ENCODE results near the gene CPSF4L. TPM values are rescaled to one million over a fixed set of nuclear protein-coding genes. Genes with fewer than 3 reads are reported as not detected.

CPSF4L gene
- total RNA-seq, 1 experiment from 2014 or later: not detected

DNA sequence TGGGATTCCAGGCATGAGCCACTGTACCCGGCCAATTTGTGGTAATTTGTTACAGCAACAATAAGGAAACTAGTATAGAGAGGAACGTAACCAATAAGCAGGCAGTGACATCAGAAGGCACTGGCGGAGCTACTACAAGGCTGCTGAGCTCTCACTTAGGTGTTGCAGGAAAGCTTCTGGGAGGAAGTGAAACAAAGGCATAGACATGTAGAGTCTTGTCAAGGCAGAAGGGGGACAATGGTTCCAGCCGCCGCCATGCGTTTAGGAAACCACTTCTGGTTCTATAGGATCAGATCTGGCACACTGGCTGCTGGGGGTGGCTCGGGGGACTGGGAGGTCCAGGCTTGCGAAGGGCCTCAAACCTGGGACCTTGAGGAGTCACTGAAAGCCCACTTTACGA, 9.4 kb upstream of the CPSF4L start:
- POLR2A ChIA-PET (ENCODE audit: low non-redundant PET): no interaction called here
- no peaks in the 10 kb centered on the region for H3K9me3 ChIP-seq (ENCODE audit: low read depth, low read length, poor library complexity, severe bottlenecking)
- no TSS peak for BruUV-seq (replicated peaks)
- CTCF ChIA-PET: no interaction called here
- no peaks in the 10 kb centered on the region for H3K27me3 ChIP-seq (replicated peaks; ENCODE audit: insufficient read depth, low read depth, low read length, poor library complexity)
- TF ChIP-seq, protein P1, sequence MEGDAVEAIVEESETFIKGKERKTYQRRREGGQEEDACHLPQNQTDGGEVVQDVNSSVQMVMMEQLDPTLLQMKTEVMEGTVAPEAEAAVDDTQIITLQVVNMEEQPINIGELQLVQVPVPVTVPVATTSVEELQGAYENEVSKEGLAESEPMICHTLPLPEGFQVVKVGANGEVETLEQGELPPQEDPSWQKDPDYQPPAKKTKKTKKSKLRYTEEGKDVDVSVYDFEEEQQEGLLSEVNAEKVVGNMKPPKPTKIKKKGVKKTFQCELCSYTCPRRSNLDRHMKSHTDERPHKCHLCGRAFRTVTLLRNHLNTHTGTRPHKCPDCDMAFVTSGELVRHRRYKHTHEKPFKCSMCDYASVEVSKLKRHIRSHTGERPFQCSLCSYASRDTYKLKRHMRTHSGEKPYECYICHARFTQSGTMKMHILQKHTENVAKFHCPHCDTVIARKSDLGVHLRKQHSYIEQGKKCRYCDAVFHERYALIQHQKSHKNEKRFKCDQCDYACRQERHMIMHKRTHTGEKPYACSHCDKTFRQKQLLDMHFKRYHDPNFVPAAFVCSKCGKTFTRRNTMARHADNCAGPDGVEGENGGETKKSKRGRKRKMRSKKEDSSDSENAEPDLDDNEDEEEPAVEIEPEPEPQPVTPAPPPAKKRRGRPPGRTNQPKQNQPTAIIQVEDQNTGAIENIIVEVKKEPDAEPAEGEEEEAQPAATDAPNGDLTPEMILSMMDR (conservative IDR thresholded peaks at IDR 0.05; ENCODE audit: low read depth, low read length): no peak
- TF ChIP-seq EZH2 (IDR thresholded peaks at IDR 0.05; ENCODE audit: borderline replicate concordance, low read depth, low read length, poor library complexity, severe bottlenecking): no peak
- no peak for DNase-seq (ENCODE audit: low spot score)
- no peaks in the 10 kb centered on the region for H3K36me3 ChIP-seq (ENCODE audit: insufficient read depth, low read length, poor library complexity, severe bottlenecking)
- no peaks in the 10 kb centered on the region for H3K4me1 ChIP-seq (ENCODE audit: insufficient read depth, low read length, poor library complexity, severe bottlenecking)
- intact Hi-C loops (cut with micrococcal nuclease; ENCODE audit: unreplicated experiment): no loop called here
- H3K4me3 ChIP-seq (ENCODE audit: low read depth, low read length, poor library complexity, severe bottlenecking): no peak overlapping the region
- H3K27ac ChIP-seq (ENCODE audit: low read depth, low read length, poor library complexity, severe bottlenecking): no peak overlapping the region

DNA sequence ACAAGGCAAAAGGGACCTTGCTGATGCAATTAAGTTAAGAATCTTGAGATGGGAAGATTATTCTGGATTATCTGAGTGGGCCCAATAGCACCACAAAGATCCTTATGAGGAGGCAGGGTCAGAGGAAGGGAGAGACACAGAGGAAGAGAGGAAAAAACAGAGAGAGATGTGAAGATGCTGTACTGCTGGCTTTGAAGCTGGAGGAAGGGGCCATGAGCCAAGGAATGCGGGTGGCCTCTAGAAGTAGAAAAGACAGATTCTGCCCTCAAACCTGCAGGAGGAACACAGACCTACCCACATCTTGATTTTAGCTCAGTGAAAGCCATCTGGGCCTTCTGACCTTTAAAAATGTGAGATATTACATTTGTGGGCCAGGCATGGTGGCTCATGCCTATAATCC, 8.1 kb upstream of the CPSF4L start:
- H3K4me1 ChIP-seq (ENCODE audit: insufficient read depth, low read length, poor library complexity, severe bottlenecking): no peaks in the 10 kb centered on the region
- no peak for TF ChIP-seq EZH2 (IDR thresholded peaks at IDR 0.05; ENCODE audit: borderline replicate concordance, low read depth, low read length, poor library complexity, severe bottlenecking)
- TF ChIP-seq, protein P1 (conservative IDR thresholded peaks at IDR 0.05; ENCODE audit: low read depth, low read length): no peak
- no TSS peak for BruUV-seq (replicated peaks)
- no peaks in the 10 kb centered on the region for H3K36me3 ChIP-seq (ENCODE audit: insufficient read depth, low read length, poor library complexity, severe bottlenecking)
- CTCF ChIA-PET: no interaction called here
- no peak for DNase-seq (ENCODE audit: low spot score)
- POLR2A ChIA-PET (ENCODE audit: low non-redundant PET): no interaction called here
- intact Hi-C loops (cut with micrococcal nuclease; ENCODE audit: unreplicated experiment): no loop called here
- H3K9me3 ChIP-seq (ENCODE audit: low read depth, low read length, poor library complexity, severe bottlenecking): no peaks in the 10 kb centered on the region
- H3K27me3 ChIP-seq (replicated peaks; ENCODE audit: insufficient read depth, low read depth, low read length, poor library complexity): no peaks in the 10 kb centered on the region
- H3K27ac ChIP-seq (ENCODE audit: low read depth, low read length, poor library complexity, severe bottlenecking): no peak overlapping the region
- H3K4me3 ChIP-seq (ENCODE audit: low read depth, low read length, poor library complexity, severe bottlenecking): no peak overlapping the region

DNA sequence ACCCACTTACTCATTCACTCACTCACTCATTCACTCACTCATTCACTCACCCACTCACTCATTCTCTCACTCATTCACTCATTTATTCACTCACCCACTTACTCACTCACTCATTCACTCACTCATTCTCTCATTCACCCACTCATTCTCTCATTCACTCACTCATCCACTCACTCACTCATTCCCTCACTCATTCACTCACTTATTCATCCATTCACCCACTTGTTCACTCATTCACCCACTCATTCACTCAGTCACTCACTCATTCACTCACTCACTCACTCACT, 7.6 kb upstream of the CPSF4L start:
- no peak for DNase-seq (ENCODE audit: low spot score)
- no peaks in the 10 kb centered on the region for H3K27me3 ChIP-seq (replicated peaks; ENCODE audit: insufficient read depth, low read depth, low read length, poor library complexity)
- BruUV-seq (replicated peaks): no TSS peak
- H3K4me1 ChIP-seq (ENCODE audit: insufficient read depth, low read length, poor library complexity, severe bottlenecking): no peaks in the 10 kb centered on the region
- intact Hi-C loops (cut with micrococcal nuclease; ENCODE audit: unreplicated experiment): no loop called here
- H3K9me3 ChIP-seq (ENCODE audit: low read depth, low read length, poor library complexity, severe bottlenecking): no peaks in the 10 kb centered on the region
- no peak overlapping the region for H3K4me3 ChIP-seq (ENCODE audit: low read depth, low read length, poor library complexity, severe bottlenecking)
- no peaks in the 10 kb centered on the region for H3K36me3 ChIP-seq (ENCODE audit: insufficient read depth, low read length, poor library complexity, severe bottlenecking)
- TF ChIP-seq, protein P1 (conservative IDR thresholded peaks at IDR 0.05; ENCODE audit: low read depth, low read length): no peak
- no peak for TF ChIP-seq EZH2 (IDR thresholded peaks at IDR 0.05; ENCODE audit: borderline replicate concordance, low read depth, low read length, poor library complexity, severe bottlenecking)
- no peak overlapping the region for H3K27ac ChIP-seq (ENCODE audit: low read depth, low read length, poor library complexity, severe bottlenecking)
- CTCF ChIA-PET: no interaction called here
- POLR2A ChIA-PET (ENCODE audit: low non-redundant PET): no interaction called here

All from A673 (cell line).